GM18873 (cell line): ENCODE measurements around the gene ANAPC1.
"Not testable (repeated sequence)": the region's sequence is repeated elsewhere in the genome, so short reads cannot be mapped to it uniquely, and the experiment has no call there.

ENCODE experiments used
- ATAC-seq: cut with Tn5 transposase; IDR thresholded peaks from one replicate; pipeline ENCODE4 v1.9.1; 2021; ENCODE audit warnings: mild to moderate bottlenecking, moderate library complexity, moderate number of reproducible peaks; ENCODE audit not compliant: unreplicated experiment, low FRiP score

The ANAPC1 gene

GRCh38 chr2:111830479-111830878 is 53.5 kb downstream of the ANAPC1 start:
- ATAC-seq = peak; percentile 63

- not testable (repeated sequence) for ATAC-seq
Observed at GRCh38 chr2:111828217-111828766, 55.7 kb downstream of the ANAPC1 start.

GRCh38 chr2:111812970-111813622 is 70.9 kb downstream of the ANAPC1 start:
- not testable (repeated sequence) for ATAC-seq

GRCh38 chr2:111790633-111791032 is 93.4 kb downstream of the ANAPC1 start:
- ATAC-seq = not testable (repeated sequence)

- not testable (repeated sequence) for ATAC-seq
Observed at GRCh38 chr2:111784081-111784480, 99.9 kb downstream of the ANAPC1 start.

- ATAC-seq = not testable (repeated sequence)
Observed at GRCh38 chr2:111782195-111782594, 101.8 kb downstream of the ANAPC1 start.

GRCh38 chr2:111781443-111782094 is 102.4 kb downstream of the ANAPC1 start:
- not testable (repeated sequence) for ATAC-seq

- not testable (repeated sequence) for ATAC-seq
Observed at GRCh38 chr2:111777155-111777554, 106.8 kb downstream of the ANAPC1 start.

- ATAC-seq = not testable (repeated sequence)
Observed at GRCh38 chr2:111776296-111776695, 107.7 kb downstream of the ANAPC1 start.

- ATAC-seq = not testable (repeated sequence)
Observed at GRCh38 chr2:111772180-111772579, 111.8 kb downstream of the ANAPC1 start.

- ATAC-seq = not testable (repeated sequence)
Observed at GRCh38 chr2:111770916-111771658, 112.9 kb downstream of the ANAPC1 start.

GRCh38 chr2:111768266-111769190 is 115.5 kb downstream of the ANAPC1 start:
- not testable (repeated sequence) for ATAC-seq

GRCh38 chr2:111767087-111767486 is 116.9 kb downstream of the ANAPC1 start:
- not testable (repeated sequence) for ATAC-seq

- ATAC-seq = not testable (repeated sequence)
Observed at GRCh38 chr2:111766295-111766694, 117.7 kb downstream of the ANAPC1 start.

GRCh38 chr2:111764151-111764550 is 119.8 kb downstream of the ANAPC1 start:
- ATAC-seq = not testable (repeated sequence)

GRCh38 chr2:111760697-111761284 is 123.2 kb downstream of the ANAPC1 start:
- ATAC-seq = not testable (repeated sequence)

- not testable (repeated sequence) for ATAC-seq
Observed at GRCh38 chr2:111752533-111752932, 131.5 kb downstream of the ANAPC1 start.

- not testable (repeated sequence) for ATAC-seq
Observed at GRCh38 chr2:111750641-111751040, 133.4 kb downstream of the ANAPC1 start.

GRCh38 chr2:111748429-111748828 is 135.6 kb downstream of the ANAPC1 start:
- not testable (repeated sequence) for ATAC-seq
